ENCODE results near the gene ZNF280A. TPM values are rescaled to one million over a fixed set of nuclear protein-coding genes. Genes with fewer than 3 reads are reported as not detected.
"Not testable (repeated sequence)": the region's sequence is repeated elsewhere in the genome, so short reads cannot be mapped to it uniquely, and the experiment has no call there.

Gene ZNF280A
- total RNA-seq, 1 experiment from 2014 or later = 0.96 TPM

- DNase-seq (ENCODE audit: low read depth) = no peak
Observed at GRCh38 chr22:22538226-22538989, 18.3 kb upstream of the ZNF280A start.

GRCh38 chr22:22536916-22537315 lies 16.8 kb upstream of the ZNF280A start:
- DNase-seq (ENCODE audit: low read depth) = no peak

- DNase-seq (ENCODE audit: low read depth) = no peak
Observed at GRCh38 chr22:22536515-22536914, 16.4 kb upstream of the ZNF280A start.

- no peak for DNase-seq (ENCODE audit: low read depth)
Observed at GRCh38 chr22:22535662-22536061, 15.6 kb upstream of the ZNF280A start.

- no peak for DNase-seq (ENCODE audit: low read depth)
Observed at GRCh38 chr22:22534604-22535415, 14.7 kb upstream of the ZNF280A start.

- no peak for DNase-seq (ENCODE audit: low read depth)
Observed at GRCh38 chr22:22533863-22534262, 13.8 kb upstream of the ZNF280A start.

GRCh38 chr22:22533417-22533816 lies 13.3 kb upstream of the ZNF280A start:
- no peak for DNase-seq (ENCODE audit: low read depth)

GRCh38 chr22:22532547-22533071 lies 12.5 kb upstream of the ZNF280A start:
- not testable (repeated sequence) for DNase-seq (ENCODE audit: low read depth)

GRCh38 chr22:22531770-22532546 lies 11.9 kb upstream of the ZNF280A start:
- DNase-seq (ENCODE audit: low read depth) = no peak

- no peak for DNase-seq (ENCODE audit: low read depth)
Observed at GRCh38 chr22:22528780-22529179, 8.7 kb upstream of the ZNF280A start.

GRCh38 chr22:22527312-22527711 lies 7.2 kb upstream of the ZNF280A start:
- DNase-seq (ENCODE audit: low read depth) = peak; percentile 6

GRCh38 chr22:22526125-22526912 lies 6.2 kb upstream of the ZNF280A start:
- DNase-seq (ENCODE audit: low read depth) = no peak

GRCh38 chr22:22523494-22523893 lies 3.4 kb upstream of the ZNF280A start:
- no peak for DNase-seq (ENCODE audit: low read depth)

- DNase-seq (ENCODE audit: low read depth) = no peak
Observed at GRCh38 chr22:22521631-22522030, 1.6 kb upstream of the ZNF280A start.

- peak; percentile 18 for DNase-seq (ENCODE audit: low read depth)
Observed at GRCh38 chr22:22520667-22521602, 865 bp upstream of the ZNF280A start.

- DNase-seq (ENCODE audit: low read depth) = peak; percentile 19
Observed at GRCh38 chr22:22519591-22519990, 479 bp downstream of the ZNF280A start.

- no peak for DNase-seq (ENCODE audit: low read depth)
Observed at GRCh38 chr22:22516992-22517391, 3.1 kb downstream of the ZNF280A start.

GRCh38 chr22:22515890-22516289 lies 4.2 kb downstream of the ZNF280A start:
- DNase-seq (ENCODE audit: low read depth) = no peak

- DNase-seq (ENCODE audit: low read depth) = not testable (repeated sequence)
Observed at GRCh38 chr22:22514431-22514830, 5.6 kb downstream of the ZNF280A start.

- DNase-seq (ENCODE audit: low read depth) = no peak
Observed at GRCh38 chr22:22513619-22514018, 6.5 kb downstream of the ZNF280A start.
